Measurements from ENCODE around the gene SP100.

SP100 gene

DNA sequence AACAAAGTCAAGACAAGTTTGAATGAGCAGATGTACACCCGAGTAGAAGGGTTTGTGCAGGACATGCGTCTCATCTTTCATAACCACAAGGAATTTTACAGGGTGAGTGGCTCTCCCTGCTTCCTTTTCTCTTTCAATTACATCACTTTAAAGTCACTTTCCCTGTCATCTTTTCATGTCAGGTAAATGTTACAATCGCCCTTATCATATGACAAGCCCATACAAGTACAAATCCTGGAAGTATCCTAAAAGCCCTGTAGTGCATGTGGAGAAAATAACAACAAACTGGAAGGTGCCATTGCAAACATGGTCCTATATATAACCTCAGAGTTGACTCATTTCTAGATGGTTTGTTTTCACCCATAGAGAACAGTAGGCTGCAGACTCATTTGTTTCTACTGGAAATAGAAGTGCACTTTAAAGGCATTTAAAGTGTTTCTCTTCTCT, 126.0 kb downstream of the SP100 start:
- no peak for DNase-seq (ENCODE audit: low read depth in 3 of 3)

DNA sequence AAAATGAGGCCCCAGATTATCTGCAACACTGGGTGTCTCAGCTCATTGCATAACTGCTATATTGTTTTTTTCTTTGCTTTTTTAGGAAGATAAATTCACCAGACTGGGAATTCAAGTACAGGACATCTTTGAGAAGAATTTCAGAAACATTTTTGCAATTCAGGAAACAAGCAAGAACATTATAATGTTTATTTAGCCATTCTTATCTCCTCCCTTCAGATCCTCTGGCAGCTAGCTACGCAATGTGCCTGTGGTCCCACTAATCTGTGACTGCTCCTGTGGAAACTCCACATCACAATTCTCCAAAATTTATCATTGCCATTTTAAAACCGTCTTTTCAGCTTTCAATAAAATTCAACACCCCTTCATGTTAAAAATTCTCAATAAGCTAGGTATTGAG, 126.8 kb downstream of the SP100 start:
- no peak for DNase-seq (ENCODE audit: low read depth in 3 of 3)

DNA sequence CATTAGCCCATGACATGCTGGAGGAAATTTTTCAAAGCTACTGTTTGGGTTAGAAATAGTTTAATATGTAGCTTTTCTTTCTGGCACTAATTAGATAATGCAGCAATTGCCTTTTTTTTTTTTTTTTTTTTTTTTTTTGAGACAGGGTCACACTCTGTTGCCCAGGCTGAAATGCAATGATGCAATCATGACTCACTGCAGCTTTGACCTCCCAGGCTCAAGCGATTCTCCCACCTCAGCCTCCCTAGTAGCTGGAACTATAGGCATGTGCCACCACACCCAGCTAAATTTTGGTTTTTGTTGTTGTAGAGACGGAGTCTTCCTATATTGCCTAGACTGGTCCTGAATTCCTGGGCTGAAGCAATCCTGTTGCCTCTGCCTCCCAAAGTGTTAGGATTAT, 136.2 kb downstream of the SP100 start:
- no peak for DNase-seq (ENCODE audit: low read depth in 3 of 3)

DNA sequence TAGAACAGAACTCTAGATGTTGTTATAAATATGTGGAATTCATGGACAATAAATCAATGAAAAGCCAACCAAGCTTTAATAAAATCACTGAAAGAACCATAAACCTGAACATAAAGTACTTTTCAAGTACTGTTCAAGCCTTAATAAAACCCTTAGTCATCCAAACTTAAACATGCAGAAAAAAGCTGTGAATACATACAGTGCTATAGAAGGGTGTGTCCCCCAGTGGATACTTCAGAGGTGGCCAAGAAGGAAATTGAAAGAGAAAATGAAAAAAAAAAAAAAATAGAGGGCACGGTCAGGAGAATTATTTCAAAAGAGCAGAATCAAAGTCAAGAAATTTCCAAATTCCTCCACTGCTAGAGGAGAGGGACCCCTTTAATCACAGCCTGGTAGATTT, 141.1 kb downstream of the SP100 start:
- no peak for DNase-seq (ENCODE audit: low read depth in 3 of 3)

DNA sequence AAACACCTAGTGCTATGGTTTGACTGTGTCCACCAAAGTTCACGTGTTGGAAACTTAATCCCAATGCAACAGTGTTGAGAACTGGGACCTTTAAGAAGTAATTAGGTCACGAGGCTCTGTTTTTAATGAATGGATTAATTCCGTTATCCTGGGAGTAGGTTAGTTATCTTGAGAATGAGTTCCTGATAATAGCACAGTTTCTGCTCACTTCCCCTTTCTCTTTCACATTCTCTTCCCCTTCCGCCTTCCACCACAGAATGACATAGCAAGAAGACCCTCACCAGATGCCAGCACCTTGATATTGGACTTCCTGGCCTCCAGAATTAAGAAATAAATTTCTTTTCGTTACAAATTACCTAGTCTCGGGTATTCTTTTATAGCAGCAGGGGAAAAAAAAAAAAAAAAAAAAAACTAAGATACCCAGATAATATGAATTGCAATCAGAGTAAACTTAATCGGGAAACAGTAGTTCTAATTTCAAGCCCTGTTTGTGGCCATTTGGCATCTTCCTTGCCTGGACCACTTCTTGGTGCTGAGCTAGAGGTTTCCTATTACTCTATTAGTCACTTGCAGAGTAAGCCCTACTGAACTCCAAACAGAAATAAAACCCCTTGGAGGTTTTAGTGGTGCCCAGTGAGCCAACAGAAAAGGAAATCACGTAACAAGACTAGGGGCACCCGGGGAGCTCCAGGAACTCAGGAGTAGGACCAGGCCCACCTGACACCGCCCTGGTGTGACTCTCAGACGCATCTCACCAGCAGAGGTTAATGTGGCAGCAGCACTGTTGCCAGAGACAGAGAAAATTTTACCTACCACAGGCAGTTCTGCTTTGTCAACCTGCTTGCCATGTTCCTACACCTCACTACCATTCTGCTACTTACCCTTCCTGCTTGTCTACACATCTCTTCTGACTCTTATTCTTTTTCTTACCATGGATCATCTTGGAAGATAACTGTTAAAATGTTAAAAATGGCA, 149.1 kb downstream of the SP100 start:
- DNase-seq (ENCODE audit: low read depth in 3 of 3), result no peak

DNA sequence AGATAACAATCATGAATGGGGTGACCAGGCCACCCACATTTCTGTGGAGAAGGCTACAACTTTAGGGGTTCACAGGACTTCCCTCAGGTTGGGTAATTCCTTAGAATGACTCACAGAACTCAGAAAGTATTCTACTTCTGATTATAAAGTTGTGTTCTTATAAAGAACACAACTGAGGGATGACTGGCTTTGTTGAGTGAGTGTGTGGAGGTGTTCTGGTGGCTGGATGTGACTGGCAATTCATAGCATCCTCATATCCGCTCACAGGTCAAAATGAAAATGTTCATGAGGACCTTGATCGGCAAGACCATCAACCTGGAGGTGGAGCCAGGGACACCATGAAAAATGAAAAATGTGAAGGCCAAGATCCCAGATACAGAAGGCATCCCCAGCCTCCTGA, 153.3 kb downstream of the SP100 start:
- DNase-seq (ENCODE audit: low read depth in 3 of 3), result no peak

DNA sequence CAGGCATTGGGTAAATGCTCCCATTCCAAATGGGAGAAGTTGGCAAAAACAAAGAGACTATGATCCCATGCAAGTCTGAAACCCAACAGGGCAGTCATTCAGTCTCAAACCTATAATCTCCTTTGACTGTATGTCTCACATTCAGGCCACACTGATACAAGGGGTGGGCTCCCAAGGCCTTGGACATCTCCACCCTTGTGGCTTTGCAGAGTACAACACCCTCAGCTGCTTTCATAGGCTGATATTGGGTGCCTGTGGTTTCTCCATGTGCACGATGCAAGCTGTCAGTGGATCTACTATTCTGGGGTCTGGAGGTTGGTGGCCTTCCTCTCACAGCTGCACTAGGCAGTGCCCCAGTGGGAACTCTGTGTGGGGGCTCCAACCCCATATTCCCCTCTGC, 155.0 kb downstream of the SP100 start:
- DNase-seq (ENCODE audit: low read depth in 3 of 3), result no peak

GRCh38 chr2:230575642-230576324, 159.8 kb downstream of the SP100 start:
- peak in 1 of 3 donors; percentile 40 for DNase-seq (ENCODE audit: low read depth in 3 of 3)

- DNase-seq (ENCODE audit: low read depth in 3 of 3), result no peak
Observed at GRCh38 chr2:230577114-230577513, 161.1 kb downstream of the SP100 start.

DNA sequence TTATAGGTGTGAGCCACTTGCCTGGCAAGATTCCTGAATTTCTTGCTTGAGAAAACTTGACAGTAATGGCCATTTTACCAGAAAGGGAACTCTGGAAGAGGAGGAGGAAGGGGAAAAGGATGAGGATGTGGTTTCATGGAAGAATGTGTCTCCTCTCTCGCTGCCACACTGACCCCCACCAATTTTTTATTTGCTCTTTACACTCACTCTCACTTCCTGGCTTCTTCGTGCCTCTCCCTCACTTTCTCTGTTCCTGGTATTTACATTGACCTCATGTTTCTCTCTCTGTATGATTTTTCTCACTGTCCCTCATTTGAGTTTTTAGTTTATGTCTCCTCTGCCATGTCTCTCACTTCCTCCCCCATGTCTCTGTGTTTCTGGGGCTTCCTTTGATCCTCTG, 162.1 kb downstream of the SP100 start:
- no peak for DNase-seq (ENCODE audit: low read depth in 3 of 3)

- no peak for DNase-seq (ENCODE audit: low read depth in 3 of 3)
Observed at GRCh38 chr2:230582851-230583283, 166.9 kb downstream of the SP100 start.

DNA sequence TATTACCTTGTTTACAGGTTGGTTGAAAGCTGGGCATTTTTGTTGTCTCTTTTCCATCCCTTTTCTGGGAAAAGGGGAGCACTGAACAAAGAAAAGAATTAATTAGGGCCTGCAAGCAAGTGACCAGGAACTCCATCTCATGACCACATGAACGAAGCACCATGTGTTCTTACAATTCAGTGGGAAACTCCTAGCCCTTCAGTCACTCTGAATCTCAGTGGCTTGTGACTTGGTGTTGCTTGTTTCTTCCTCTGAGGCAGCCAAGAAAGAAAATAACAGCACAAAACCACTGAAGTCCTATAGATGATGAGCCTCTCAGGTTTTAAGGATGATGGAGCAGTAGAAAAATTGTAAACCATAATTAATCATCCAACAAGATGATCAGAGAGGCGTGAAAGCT, 167.6 kb downstream of the SP100 start:
- DNase-seq (ENCODE audit: low read depth in 3 of 3), result no peak

GRCh38 chr2:230586328-230586982, 170.5 kb downstream of the SP100 start:
- DNase-seq (ENCODE audit: low read depth in 3 of 3), result no peak

DNA sequence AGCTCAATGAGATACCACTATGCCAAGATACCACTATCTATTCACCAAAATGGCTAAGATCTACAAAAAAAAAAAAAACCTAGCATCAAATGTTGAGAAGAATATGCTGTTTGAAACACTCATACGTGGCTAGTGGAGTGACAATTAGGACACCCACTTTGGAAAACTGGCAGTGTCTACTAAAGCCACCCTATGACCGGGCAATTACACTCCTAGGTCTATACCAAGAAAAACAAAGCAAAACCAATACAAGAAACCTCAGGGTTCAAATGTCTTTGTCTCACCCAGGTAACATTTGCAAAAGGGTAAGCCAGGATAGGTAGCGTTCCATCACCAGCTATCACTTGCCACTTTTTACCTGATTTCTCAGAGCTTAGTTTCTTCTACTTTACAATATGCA, 173.0 kb downstream of the SP100 start:
- no peak for DNase-seq (ENCODE audit: low read depth in 3 of 3)

- DNase-seq (ENCODE audit: low read depth in 3 of 3), result no peak
Observed at GRCh38 chr2:230589497-230590015, 173.6 kb downstream of the SP100 start.

DNA sequence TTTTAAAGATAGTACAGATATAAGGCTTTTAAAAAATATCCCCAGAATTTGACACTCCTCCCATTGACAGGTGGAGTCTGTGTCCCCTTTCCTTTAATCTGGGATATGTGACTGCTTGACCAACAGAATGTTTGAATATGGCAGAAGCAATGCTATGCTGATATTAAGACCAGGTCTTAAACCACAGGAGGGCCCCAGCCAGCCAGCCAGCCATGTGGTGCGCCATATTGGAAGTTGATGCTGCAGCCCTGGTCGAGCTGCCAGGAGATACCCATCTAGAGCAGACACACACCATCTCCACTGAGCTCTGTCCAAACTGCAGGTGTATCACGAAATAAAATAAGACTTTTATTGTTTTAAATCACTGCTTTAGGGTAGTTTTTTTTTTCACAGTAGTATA, 174.3 kb downstream of the SP100 start:
- DNase-seq (ENCODE audit: low read depth in 3 of 3), result no peak

DNA sequence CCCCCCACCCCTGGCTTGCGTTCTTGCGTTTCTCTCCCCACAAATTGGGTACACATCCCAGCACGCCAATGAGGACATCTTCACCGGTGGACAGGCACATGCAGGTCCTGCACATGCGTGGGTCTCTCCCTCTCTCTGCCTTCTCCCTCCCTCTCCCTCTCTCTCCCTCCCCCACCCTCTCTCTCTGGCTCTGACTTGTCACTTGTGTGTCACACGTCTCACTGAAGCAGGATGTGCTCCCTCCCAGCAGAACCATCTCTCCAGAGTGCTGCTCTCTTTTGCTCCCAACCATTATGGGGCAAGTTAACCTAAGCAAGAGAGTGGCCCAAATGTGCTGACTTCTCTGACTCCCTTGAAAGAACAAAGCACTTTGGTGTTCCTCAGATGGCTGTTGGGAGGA, 175.8 kb downstream of the SP100 start:
- no peak for DNase-seq (ENCODE audit: low read depth in 3 of 3)

DNA sequence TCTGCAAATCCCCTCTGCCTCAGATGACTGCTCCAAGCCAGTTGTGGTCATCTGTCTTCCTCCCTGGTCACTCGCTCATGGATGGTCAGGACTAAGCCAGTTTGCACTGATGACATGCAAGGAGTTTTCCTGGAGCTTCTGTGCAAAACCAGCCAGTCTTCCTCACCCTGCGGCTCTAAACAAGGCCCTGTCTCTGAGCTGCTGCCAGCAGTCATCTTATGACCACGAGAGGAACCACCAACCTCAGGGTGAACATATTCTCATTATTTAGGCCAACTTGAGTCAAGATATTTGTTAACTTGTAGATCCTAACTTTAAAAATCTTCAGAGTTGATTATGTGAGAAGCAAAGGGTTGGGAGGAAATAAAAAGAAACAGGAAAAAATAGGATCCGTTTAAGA, 176.8 kb downstream of the SP100 start:
- no peak for DNase-seq (ENCODE audit: low read depth in 3 of 3)
